Duodenal mucosa (tissue), 2 donors: ENCODE data around the gene GAS5.
"Not testable (repeated sequence)": the region's sequence is repeated elsewhere in the genome, so short reads cannot be mapped to it uniquely, and the experiment has no call there.

Experiments used
- H3K27ac ChIP-seq: one replicate; pipeline ENCODE4 v1.7.0; 2013; ENCODE audit warnings: low read depth, low read length
- H3K27me3 ChIP-seq, 2 donors: one replicate each; pipeline ENCODE4 v1.7.0; 2013; ENCODE audit warnings: low read length in 2 of 2, control low read depth in 1 of 2; ENCODE audit not compliant: insufficient read depth in 2 of 2, control insufficient read depth in 1 of 2
- H3K36me3 ChIP-seq, 2 donors: one replicate each; pipeline ENCODE4 v1.7.0; 2013; ENCODE audit warnings: low read length in 2 of 2, control low read depth in 1 of 2; ENCODE audit not compliant: insufficient read depth in 2 of 2, control insufficient read depth in 1 of 2
- H3K4me1 ChIP-seq, 2 donors: one replicate each; pipeline ENCODE4 v1.7.0; 2013; ENCODE audit warnings: low read length in 2 of 2, control low read depth in 1 of 2; ENCODE audit not compliant: insufficient read depth in 2 of 2, control insufficient read depth in 1 of 2
- H3K4me3 ChIP-seq, 2 donors: one replicate each; pipeline ENCODE4 v1.7.0; 2013; ENCODE audit warnings: low read length in 2 of 2, low read depth in 1 of 2
- H3K9ac ChIP-seq, 2 donors: one replicate each; pipeline ENCODE4 v1.7.0; 2013; ENCODE audit warnings: low read length in 2 of 2, low read depth in 1 of 2
- H3K9me3 ChIP-seq, 2 donors: one replicate each; pipeline ENCODE4 v1.7.0; 2013; ENCODE audit warnings: low read length in 2 of 2, control low read depth in 1 of 2; ENCODE audit not compliant: control insufficient read depth in 1 of 2

The GAS5 gene

DNA sequence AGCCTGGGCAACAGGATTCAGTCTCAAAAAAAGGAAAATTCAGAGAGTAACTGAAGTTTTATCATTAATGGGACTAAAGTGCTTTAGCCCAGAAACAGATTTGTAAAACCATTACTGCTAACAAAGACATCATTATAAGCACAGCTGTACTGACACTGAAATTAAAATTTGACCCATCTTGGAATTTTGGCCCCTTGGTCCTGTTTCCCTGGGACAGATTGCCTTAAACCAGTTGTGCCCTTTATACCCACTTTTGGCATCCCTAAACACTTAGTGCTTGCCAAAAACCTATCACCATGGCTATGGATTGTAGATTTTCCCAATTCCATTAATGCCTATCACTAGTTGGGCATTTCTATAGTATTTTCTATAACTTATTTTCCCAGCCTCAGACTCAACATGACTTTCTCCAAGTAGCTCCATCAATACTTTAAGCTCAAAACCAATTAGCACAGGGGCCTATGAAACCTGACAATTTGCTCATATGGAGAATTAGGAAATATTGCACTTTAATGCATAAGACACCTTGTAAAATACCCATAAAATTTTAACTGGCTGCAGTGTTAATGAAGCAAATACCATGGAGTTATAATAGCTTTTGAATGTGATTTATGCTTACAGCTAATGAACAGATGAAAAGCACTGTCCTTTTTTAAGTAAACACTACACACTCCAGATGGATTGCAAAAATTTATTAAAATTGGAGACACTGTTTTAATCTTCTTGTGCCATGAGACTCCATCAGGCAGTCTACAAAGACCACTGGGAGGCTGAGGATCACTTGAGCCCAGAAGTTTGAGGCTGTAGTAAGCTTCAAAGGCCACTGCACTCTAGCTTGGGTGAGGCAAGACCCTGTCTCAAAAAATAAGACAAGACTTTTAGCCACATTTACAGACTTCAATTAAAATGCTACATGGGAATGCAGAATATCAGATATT is 4.3 kb downstream of the GAS5 start:
- no peaks in the 10 kb centered on the region for H3K9me3 ChIP-seq
- no peak overlapping the region for H3K27ac ChIP-seq
- peaks cover 40 to 49% of the 10 kb centered on the region in 2 donors for H3K36me3 ChIP-seq

DNA sequence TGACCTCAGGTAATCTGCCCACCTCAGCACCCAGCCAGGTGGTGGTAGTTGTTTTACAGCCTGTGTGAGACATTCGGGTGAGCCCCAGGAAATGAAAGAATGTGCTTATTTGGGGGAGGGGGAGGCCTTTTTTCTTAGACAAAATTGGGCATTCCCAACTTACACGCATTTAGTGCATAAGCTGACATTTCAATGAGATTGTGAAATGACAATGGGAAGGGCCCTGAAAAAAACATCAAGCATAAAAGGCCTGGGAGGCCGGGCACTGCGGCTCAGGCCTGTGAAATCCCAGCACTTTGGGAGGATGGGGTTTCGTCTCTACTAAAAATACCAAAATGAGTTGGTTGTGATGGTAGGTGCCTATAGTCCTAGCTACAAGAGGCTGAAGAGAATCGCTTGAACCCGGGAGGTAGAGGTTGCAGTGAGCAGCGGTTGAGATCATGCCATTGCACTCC is 5.0 kb downstream of the GAS5 start:
- H3K9me3 ChIP-seq: no peaks in the 10 kb centered on the region
- H3K36me3 ChIP-seq: peaks cover 40 to 53% of the 10 kb centered on the region in 2 donors
- peaks cover 22 to 29% of the 10 kb centered on the region in 2 donors for H3K4me1 ChIP-seq
- H3K9ac ChIP-seq: no peak overlapping the region
- no peak overlapping the region for H3K4me3 ChIP-seq
- H3K27ac ChIP-seq: no peak overlapping the region
- no peaks in the 10 kb centered on the region for H3K27me3 ChIP-seq

More for the DNA sequence above, 4.3 kb downstream of the GAS5 start:
- Histone ChIP-seq H3K4me1 (peaks cover 22 to 29% of the 10 kb centered on the region in 2 donors), H3K4me3 (no peak overlapping the region), H3K27me3 (no peaks in the 10 kb centered on the region), H3K9ac (no peak overlapping the region)

DNA sequence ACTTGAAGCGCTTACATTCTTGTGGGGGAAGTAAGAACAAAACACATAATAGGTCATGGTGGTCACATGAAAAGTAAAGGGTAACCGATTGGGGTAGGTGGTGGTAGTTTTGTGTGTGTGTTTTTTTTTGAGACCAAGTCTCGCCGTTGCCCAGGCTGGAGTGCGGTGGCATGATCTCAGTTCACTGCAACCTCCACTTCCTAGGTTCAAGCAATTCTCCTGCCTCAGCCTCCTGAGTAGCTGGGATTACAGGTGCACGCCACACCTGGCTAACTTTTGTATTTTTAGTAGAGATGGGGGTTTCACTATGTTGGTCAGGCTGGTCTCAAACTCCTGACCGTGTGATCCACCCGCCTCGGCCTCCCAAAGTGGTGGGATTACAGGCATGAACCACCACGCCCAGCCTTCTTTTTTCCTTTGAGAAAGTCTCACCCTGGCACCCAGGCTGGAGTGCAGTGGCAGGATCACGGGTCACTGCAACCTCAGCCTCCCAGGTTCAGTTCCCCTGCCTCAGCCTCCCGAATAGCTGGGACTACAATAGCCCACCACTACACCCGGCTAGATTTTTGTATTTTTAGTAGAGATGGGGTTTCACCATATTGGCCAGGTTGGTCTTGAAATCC is 5.5 kb downstream of the GAS5 start:
- H3K9me3 ChIP-seq, H3K9ac ChIP-seq, H3K27me3 ChIP-seq, H3K27ac ChIP-seq, H3K4me3 ChIP-seq: not testable (repeated sequence)
- Histone ChIP-seq H3K36me3 (peaks cover 44 to 58% of the 10 kb centered on the region in 2 donors), H3K4me1 (peaks cover 22 to 28% of the 10 kb centered on the region in 2 donors)

DNA sequence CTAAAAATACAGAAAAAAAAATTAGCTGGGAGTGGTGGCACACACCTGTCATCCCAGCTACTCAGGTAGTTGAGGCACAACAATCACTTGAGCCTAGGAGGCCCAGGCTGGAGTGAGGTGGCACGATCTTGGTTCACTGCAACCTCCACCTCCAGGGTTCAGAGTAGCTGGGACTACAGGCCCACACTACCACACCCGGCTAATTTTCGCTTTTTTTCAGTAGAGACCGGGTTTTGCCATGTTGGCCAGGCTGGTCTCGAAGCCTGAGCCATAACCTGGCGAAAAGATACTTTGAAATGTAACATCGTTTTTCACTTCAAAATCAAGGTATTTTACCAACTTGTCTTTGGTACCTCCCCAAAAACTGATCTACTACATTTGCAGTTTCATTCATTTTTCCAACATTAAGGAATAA is 6.1 kb downstream of the GAS5 start:
- peaks cover 44 to 61% of the 10 kb centered on the region in 2 donors for H3K36me3 ChIP-seq
- no peaks in the 10 kb centered on the region for H3K27me3 ChIP-seq
- no peak overlapping the region for H3K9ac ChIP-seq
- H3K4me3 ChIP-seq: no peak overlapping the region
- no peaks in the 10 kb centered on the region for H3K9me3 ChIP-seq
- no peak overlapping the region for H3K27ac ChIP-seq
- peaks cover 21 to 23% of the 10 kb centered on the region in 2 donors for H3K4me1 ChIP-seq

DNA sequence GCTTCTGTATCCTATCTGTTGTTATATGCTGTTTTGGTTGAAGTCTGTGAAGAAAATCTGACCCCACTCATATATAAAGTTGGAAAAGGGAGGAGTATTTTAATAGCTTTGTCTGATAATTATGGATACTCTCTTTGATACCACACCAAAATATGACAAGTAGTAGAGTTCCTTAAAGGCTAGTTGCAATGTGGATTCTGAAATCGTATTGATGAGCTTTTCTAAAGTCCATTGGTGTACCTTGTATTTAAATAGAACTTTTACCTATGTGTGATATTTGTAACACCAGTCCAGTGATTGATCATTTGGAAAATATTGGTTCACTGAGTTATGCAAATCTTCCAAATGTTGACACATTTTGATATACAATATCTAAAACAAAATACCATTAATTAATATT is 7.7 kb downstream of the GAS5 start:
- H3K36me3 ChIP-seq: peaks cover 36 to 53% of the 10 kb centered on the region in 2 donors

DNA sequence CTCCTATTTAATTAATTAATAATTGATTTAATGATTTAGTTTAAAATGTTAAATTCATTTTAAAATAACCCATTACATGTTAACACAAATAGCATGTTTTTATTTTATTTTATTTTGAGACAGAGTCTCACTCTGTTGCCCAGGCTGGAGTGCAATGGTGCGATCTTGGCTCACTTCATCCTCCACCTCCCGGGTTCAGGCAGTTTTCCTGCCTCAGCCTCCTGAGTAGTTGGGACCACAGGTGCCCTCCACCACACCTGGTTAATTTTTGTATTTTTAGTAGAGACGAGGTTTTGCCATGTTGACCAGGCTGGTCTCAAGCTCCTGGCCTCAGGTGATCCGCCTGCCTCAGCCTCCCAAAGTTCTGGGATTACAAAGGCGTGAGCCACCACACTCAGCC is 8.2 kb downstream of the GAS5 start:
- not testable (repeated sequence) for H3K9me3 ChIP-seq, H3K4me1 ChIP-seq, H3K9ac ChIP-seq, H3K4me3 ChIP-seq, H3K27me3 ChIP-seq, H3K27ac ChIP-seq
- H3K36me3 ChIP-seq: peaks cover 30 to 48% of the 10 kb centered on the region in 2 donors

More for the DNA sequence above, 7.7 kb downstream of the GAS5 start:
- H3K4me3 ChIP-seq: no peak overlapping the region
- H3K27me3 ChIP-seq: no peaks in the 10 kb centered on the region
- H3K27ac ChIP-seq: no peak overlapping the region
- no peak overlapping the region for H3K9ac ChIP-seq
- no peaks in the 10 kb centered on the region for H3K9me3 ChIP-seq
- H3K4me1 ChIP-seq: peaks cover 6% of the 10 kb centered on the region in 2 donors

DNA sequence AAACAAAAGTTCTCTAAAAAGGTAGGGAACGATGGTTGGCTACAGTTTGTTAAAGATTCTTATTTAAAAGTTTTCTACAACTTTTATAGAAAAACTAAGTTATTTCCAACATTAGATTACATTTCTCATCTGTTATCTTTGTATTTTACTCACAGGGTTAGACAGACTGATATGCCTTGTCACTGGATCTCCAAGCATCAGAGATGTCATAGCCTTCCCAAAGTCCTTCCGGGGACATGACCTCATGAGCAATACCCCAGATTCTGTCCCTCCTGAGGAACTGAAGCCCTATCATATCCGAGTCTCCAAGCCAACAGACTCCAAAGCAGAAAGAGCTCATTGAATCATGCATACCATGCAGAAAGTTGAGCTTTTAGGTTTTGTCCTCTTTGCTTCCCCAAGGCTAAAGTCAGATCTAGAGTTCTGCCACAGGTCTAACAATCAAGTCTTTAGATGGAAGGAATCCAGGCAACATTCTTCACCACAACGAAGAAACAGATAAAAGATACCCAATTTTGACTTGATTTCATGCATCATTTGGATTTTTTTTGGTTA is 10.3 kb downstream of the GAS5 start:
- no peak overlapping the region for H3K27ac ChIP-seq
- peaks cover 10 to 43% of the 10 kb centered on the region in 2 donors for H3K36me3 ChIP-seq
- H3K9me3 ChIP-seq: no peaks in the 10 kb centered on the region
- H3K27me3 ChIP-seq: no peaks in the 10 kb centered on the region
- H3K4me3 ChIP-seq: no peak overlapping the region
- H3K4me1 ChIP-seq: no peaks in the 10 kb centered on the region
- no peak overlapping the region for H3K9ac ChIP-seq

DNA sequence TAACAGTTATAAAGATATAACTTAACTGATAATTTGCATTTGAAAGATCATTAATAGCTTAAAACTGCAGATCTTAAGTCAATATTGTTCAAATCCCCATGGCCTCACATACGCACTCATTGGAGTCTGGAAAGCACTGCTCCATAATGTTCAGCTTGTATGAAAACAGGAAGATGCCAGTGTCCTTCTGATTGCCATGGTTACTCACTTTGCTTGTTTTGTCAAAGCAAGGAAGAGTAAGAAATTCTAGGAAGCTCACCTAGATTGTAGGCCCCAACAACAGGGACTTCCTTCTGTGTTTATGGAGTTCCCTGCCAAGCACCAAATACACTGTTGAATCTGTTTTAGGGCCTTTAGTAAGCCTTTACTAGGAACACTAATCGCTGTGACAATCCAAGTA is 10.9 kb downstream of the GAS5 start:
- Histone ChIP-seq H3K9ac (no peak overlapping the region), H3K36me3 (peaks cover 10 to 41% of the 10 kb centered on the region in 2 donors), H3K4me1 (no peaks in the 10 kb centered on the region), H3K27ac (no peak overlapping the region), H3K9me3 (no peaks in the 10 kb centered on the region), H3K4me3 (no peak overlapping the region), H3K27me3 (no peaks in the 10 kb centered on the region)

DNA sequence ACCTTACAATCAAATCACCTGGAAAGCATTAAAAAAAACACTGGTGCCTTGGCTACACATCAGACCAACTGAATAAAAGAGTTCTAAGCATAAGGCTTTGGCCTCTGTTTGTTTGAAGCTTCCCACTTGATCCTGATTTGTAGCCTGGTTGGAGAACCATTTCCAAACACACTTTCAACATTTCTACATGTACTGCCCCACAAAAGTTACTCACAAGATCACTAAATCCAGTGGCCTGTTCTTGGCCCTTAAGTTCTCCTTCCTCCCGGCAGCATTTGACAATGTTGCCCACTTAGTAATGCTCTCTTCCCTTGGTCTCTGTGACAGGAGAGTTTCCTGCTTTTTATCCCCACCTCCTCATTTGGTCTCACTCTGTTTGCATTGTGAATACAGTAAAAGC is 11.8 kb downstream of the GAS5 start:
- no peak overlapping the region for H3K9ac ChIP-seq
- H3K27me3 ChIP-seq: no peaks in the 10 kb centered on the region
- no peaks in the 10 kb centered on the region for H3K4me1 ChIP-seq
- peaks cover 10 to 41% of the 10 kb centered on the region in 2 donors for H3K36me3 ChIP-seq
- H3K4me3 ChIP-seq: no peak overlapping the region
- H3K27ac ChIP-seq: no peak overlapping the region
- H3K9me3 ChIP-seq: no peaks in the 10 kb centered on the region

DNA sequence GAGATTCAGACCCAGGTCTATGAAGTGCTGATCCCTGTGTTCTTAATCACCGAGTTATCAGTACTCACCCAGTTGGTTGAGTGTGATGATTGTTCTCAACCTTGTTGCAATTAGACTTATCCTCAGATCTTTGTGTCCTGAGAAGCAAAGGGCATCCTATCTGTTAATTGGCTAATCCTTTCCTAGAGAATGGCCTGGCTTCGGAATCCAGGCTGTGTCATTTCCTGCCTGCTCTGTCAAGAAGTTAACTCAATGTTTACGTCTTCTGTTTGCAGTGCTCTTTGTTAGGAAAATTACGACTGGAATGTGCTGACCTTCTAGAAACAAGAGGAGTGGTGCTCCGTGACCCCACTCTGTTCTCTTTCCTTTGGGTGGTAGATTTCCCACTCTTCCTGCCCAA is 14.7 kb downstream of the GAS5 start:
- Histone ChIP-seq H3K4me3 (no peak overlapping the region), H3K4me1 (no peaks in the 10 kb centered on the region), H3K36me3 (peaks cover 10 to 39% of the 10 kb centered on the region in 2 donors), H3K9ac (no peak overlapping the region), H3K9me3 (no peaks in the 10 kb centered on the region), H3K27ac (peak overlapping the region; percentile 8), H3K27me3 (no peaks in the 10 kb centered on the region)
